HUES6 (cell line): Measurements from ENCODE around the gene ARHGAP15.

Source experiments
- H3K27ac ChIP-seq: 2 replicates; pipeline ENCODE4 v1.7.0; 2013; ENCODE audit warnings: low read depth, mild to moderate bottlenecking, low read length, inconsistent platforms
- H3K27me3 ChIP-seq: 2 replicates; pipeline ENCODE4 v1.6.1; 2013; ENCODE audit warnings: low read length; ENCODE audit not compliant: control insufficient read depth, insufficient read depth
- H3K36me3 ChIP-seq: 2 replicates; pipeline ENCODE4 v1.6.1; 2013; ENCODE audit warnings: low read length; ENCODE audit not compliant: control insufficient read depth, insufficient read depth
- H3K4me1 ChIP-seq: 2 replicates; pipeline ENCODE4 v1.6.1; 2013; ENCODE audit warnings: low read length; ENCODE audit not compliant: control insufficient read depth, insufficient read depth
- H3K4me3 ChIP-seq: 2 replicates; pipeline ENCODE4 v1.5.1; 2013; ENCODE audit warnings: low read depth, low read length
- H3K9ac ChIP-seq: one replicate; pipeline ENCODE4 v1.6.1; 2013; ENCODE audit warnings: mild to moderate bottlenecking, low read length
- H3K9me3 ChIP-seq: 2 replicates; pipeline ENCODE4 v1.6.1; 2013; ENCODE audit warnings: low read depth, low read length; ENCODE audit not compliant: control insufficient read depth, insufficient read depth

Gene ARHGAP15

GRCh38 chr2:143582046-143582747, 453.0 kb downstream of the ARHGAP15 start:
- Histone ChIP-seq H3K4me3 (no peak overlapping the region), H3K27ac (no peak overlapping the region), H3K4me1 (peaks cover 9% of the 10 kb centered on the region; the same call in 1 of the 2 replicates)

GRCh38 chr2:143584936-143585335, 455.7 kb downstream of the ARHGAP15 start:
- Histone ChIP-seq H3K9me3 (no peaks in the 10 kb centered on the region), H3K4me1 (no peaks in the 10 kb centered on the region), H3K36me3 (no peaks in the 10 kb centered on the region), H3K27me3 (no peaks in the 10 kb centered on the region), H3K9ac (no peak overlapping the region), H3K4me3 (no peak overlapping the region), H3K27ac (no peak overlapping the region)

More at GRCh38 chr2:143582046-143582747, 453.0 kb downstream of the ARHGAP15 start:
- Histone ChIP-seq H3K27me3 (no peaks in the 10 kb centered on the region), H3K36me3 (no peaks in the 10 kb centered on the region), H3K9me3 (no peaks in the 10 kb centered on the region), H3K9ac (no peak overlapping the region)

GRCh38 chr2:143586119-143586518, 456.9 kb downstream of the ARHGAP15 start:
- H3K27ac ChIP-seq = no peak overlapping the region
- no peaks in the 10 kb centered on the region for H3K9me3 ChIP-seq
- no peak overlapping the region for H3K4me3 ChIP-seq
- H3K4me1 ChIP-seq = no peaks in the 10 kb centered on the region
- H3K9ac ChIP-seq = no peak overlapping the region
- H3K36me3 ChIP-seq = no peaks in the 10 kb centered on the region
- no peaks in the 10 kb centered on the region for H3K27me3 ChIP-seq

GRCh38 chr2:143588746-143589145, 459.5 kb downstream of the ARHGAP15 start:
- Histone ChIP-seq H3K9me3 (no peaks in the 10 kb centered on the region), H3K27ac (no peak overlapping the region), H3K9ac (no peak overlapping the region), H3K4me3 (no peak overlapping the region), H3K27me3 (no peaks in the 10 kb centered on the region), H3K36me3 (no peaks in the 10 kb centered on the region), H3K4me1 (no peaks in the 10 kb centered on the region)

- H3K9ac ChIP-seq = no peak overlapping the region
- no peak overlapping the region for H3K27ac ChIP-seq
- H3K9me3 ChIP-seq = no peaks in the 10 kb centered on the region
- no peaks in the 10 kb centered on the region for H3K4me1 ChIP-seq
- H3K36me3 ChIP-seq = no peaks in the 10 kb centered on the region
- H3K4me3 ChIP-seq = no peak overlapping the region
- H3K27me3 ChIP-seq = no peaks in the 10 kb centered on the region
These were observed 464.9 kb downstream of the ARHGAP15 start for GRCh38 chr2:143594161-143594560.

GRCh38 chr2:143594745-143595144, 465.5 kb downstream of the ARHGAP15 start:
- Histone ChIP-seq H3K9ac (no peak overlapping the region), H3K4me3 (no peak overlapping the region), H3K4me1 (no peaks in the 10 kb centered on the region), H3K9me3 (no peaks in the 10 kb centered on the region), H3K36me3 (no peaks in the 10 kb centered on the region), H3K27ac (no peak overlapping the region), H3K27me3 (no peaks in the 10 kb centered on the region)

GRCh38 chr2:143600116-143600515, 470.9 kb downstream of the ARHGAP15 start:
- no peak overlapping the region for H3K27ac ChIP-seq
- H3K9me3 ChIP-seq = no peaks in the 10 kb centered on the region
- no peaks in the 10 kb centered on the region for H3K27me3 ChIP-seq
- no peaks in the 10 kb centered on the region for H3K36me3 ChIP-seq
- no peak overlapping the region for H3K9ac ChIP-seq
- no peak overlapping the region for H3K4me3 ChIP-seq
- H3K4me1 ChIP-seq = peaks cover 16% of the 10 kb centered on the region; the same call in 1 of the 2 replicates

- H3K27ac ChIP-seq = no peak overlapping the region
- peaks cover 16% of the 10 kb centered on the region; the same call in 1 of the 2 replicates for H3K4me1 ChIP-seq
- H3K9me3 ChIP-seq = no peaks in the 10 kb centered on the region
- H3K9ac ChIP-seq = no peak overlapping the region
- no peak overlapping the region for H3K4me3 ChIP-seq
- H3K27me3 ChIP-seq = no peaks in the 10 kb centered on the region
- no peaks in the 10 kb centered on the region for H3K36me3 ChIP-seq
These were observed 472.6 kb downstream of the ARHGAP15 start for GRCh38 chr2:143601828-143602227.

GRCh38 chr2:143603035-143603655, 473.9 kb downstream of the ARHGAP15 start:
- Histone ChIP-seq H3K27me3 (no peaks in the 10 kb centered on the region), H3K9me3 (no peaks in the 10 kb centered on the region), H3K27ac (no peak overlapping the region), H3K36me3 (no peaks in the 10 kb centered on the region), H3K9ac (no peak overlapping the region), H3K4me3 (no peak overlapping the region), H3K4me1 (peaks cover 25% of the 10 kb centered on the region)

GRCh38 chr2:143603846-143604565, 474.8 kb downstream of the ARHGAP15 start:
- Histone ChIP-seq H3K4me3 (no peak overlapping the region), H3K4me1 (peaks cover 32% of the 10 kb centered on the region), H3K9me3 (no peaks in the 10 kb centered on the region), H3K27me3 (no peaks in the 10 kb centered on the region), H3K9ac (no peak overlapping the region), H3K36me3 (no peaks in the 10 kb centered on the region), H3K27ac (no peak overlapping the region)

GRCh38 chr2:143604566-143604959, 475.3 kb downstream of the ARHGAP15 start:
- no peak overlapping the region for H3K27ac ChIP-seq
- H3K36me3 ChIP-seq = no peaks in the 10 kb centered on the region
- H3K4me1 ChIP-seq = peaks cover 35% of the 10 kb centered on the region
- no peaks in the 10 kb centered on the region for H3K9me3 ChIP-seq
- no peaks in the 10 kb centered on the region for H3K27me3 ChIP-seq
- no peak overlapping the region for H3K4me3 ChIP-seq
- H3K9ac ChIP-seq = no peak overlapping the region
